ENCODE measurements around the gene ZFPM1. TPM values are rescaled to one million over a fixed set of nuclear protein-coding genes. Genes with fewer than 3 reads are reported as not detected.

ZFPM1 gene
- total and polyA plus RNA-seq, 2 experiments from 2014 or later = 0.53 to 2.2 TPM

DNA sequence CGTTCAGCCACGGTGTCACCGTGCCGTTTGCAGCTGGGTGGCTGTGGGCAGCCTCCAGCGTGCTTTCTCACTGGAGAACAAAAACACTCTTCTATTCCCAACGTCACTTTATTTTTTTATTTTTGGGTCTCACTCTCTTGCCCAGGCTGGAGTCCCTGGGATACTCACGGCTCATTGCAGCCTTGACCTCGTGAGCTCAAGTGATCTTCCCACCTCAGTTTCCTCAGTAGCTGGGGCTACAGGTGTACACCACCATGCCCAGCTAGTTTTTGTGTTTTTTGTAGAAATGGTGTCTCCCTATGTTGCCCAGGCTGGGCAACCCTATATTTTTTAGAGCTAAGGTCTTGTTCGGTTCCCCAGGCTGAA lies 82.8 kb downstream of the ZFPM1 start:
- H3K4me3 Mint-ChIP-seq = peak overlapping the region; percentile 80
- Histone ChIP-seq H3K4me3 (no peak overlapping the region), H3K4me2 (no peak overlapping the region), H3K27me3 (ENCODE audit: insufficient read depth) (no peaks in the 10 kb centered on the region), H2AFZ (no peak overlapping the region), H3K27ac (ENCODE audit: low read depth) (no peak overlapping the region), H3K4me1 (ENCODE audit: insufficient read depth) (no peaks in the 10 kb centered on the region; the same call in 1 of the 2 replicates), H3K79me2 (replicated peaks; ENCODE audit: insufficient read depth) (no peaks in the 10 kb centered on the region), H3K9me2 (ENCODE audit: insufficient read depth) (no peaks in the 10 kb centered on the region), H3F3A (replicated peaks; ENCODE audit: low read depth) (peaks cover 5% of the 10 kb centered on the region; the same call in 1 of the 2 replicates), H4K20me1 (replicated peaks; ENCODE audit: insufficient read depth) (no peaks in the 10 kb centered on the region), H3K36me3 (ENCODE audit: insufficient read depth) (no peaks in the 10 kb centered on the region)
- H3K9me3 Mint-ChIP-seq = no peaks in the 10 kb centered on the region; the same call in 2 of the 3 replicates
- H3K27ac Mint-ChIP-seq = no peak overlapping the region
- ATAC-seq = no peak
- no peak for DNase-seq (ENCODE audit: low spot score)
- H3K36me3 Mint-ChIP-seq (ENCODE audit: low read depth) = peaks cover 3% of the 10 kb centered on the region; the same call in 2 of the 3 replicates
- TF ChIP-seq CTCF (conservative IDR thresholded peaks at IDR 0.05; ENCODE audit: low read depth in 2 of 2) = no peak
- TF ChIP-seq EZH2 (IDR thresholded peaks at IDR 0.05; ENCODE audit: low read depth, unreplicated experiment) = no peak
- TF ChIP-seq EZH2phosphoT487 (IDR thresholded peaks at IDR 0.05; ENCODE audit: unreplicated experiment) = no peak
- TF ChIP-seq ZNF462 (CRISPR knock-in tag; IDR thresholded peaks at IDR 0.05) = no peak
- 0 out of 2 replicates have a peak, but pooled peaks have one; percentile 6 for TF ChIP-seq POLR2AphosphoS5 (IDR thresholded peaks at IDR 0.05; ENCODE audit: low read depth)
- no peak for TF ChIP-seq ZNF114 (CRISPR knock-in tag; IDR thresholded peaks at IDR 0.05)
- peaks cover 10% of the 10 kb centered on the region for H3K4me1 Mint-ChIP-seq
- H3K27me3 Mint-ChIP-seq (ENCODE audit: insufficient read depth, low read depth, poor library complexity) = peaks cover 16% of the 10 kb centered on the region

All from GM23338 (cell line).